Measurements from ENCODE around the gene ASB2.

Gene ASB2

GRCh38 chr14:93970965-93971634 is 5.3 kb downstream of the ASB2 start:
- no peak overlapping the region for H3K4me3 ChIP-seq (replicated peaks; ENCODE audit: low read depth, low read length)
- TF ChIP-seq CTCF (IDR thresholded peaks at IDR 0.05; ENCODE audit: low read depth, low read length, missing control alignments), result no peak
- no peak for DNase-seq (ENCODE audit: extremely low read depth, low read depth)

GRCh38 chr14:93970585-93970964 is 5.8 kb downstream of the ASB2 start:
- no peak overlapping the region for H3K4me3 ChIP-seq (replicated peaks; ENCODE audit: low read depth, low read length)
- peak; percentile 32 for TF ChIP-seq CTCF (IDR thresholded peaks at IDR 0.05; ENCODE audit: low read depth, low read length, missing control alignments)
- no peak for DNase-seq (ENCODE audit: extremely low read depth, low read depth)

- no peak overlapping the region for H3K4me3 ChIP-seq (replicated peaks; ENCODE audit: low read depth, low read length)
- no peak for DNase-seq (ENCODE audit: extremely low read depth, low read depth)
- TF ChIP-seq CTCF (IDR thresholded peaks at IDR 0.05; ENCODE audit: low read depth, low read length, missing control alignments), result no peak
Measured at GRCh38 chr14:93969082-93969828, 7.1 kb downstream of the ASB2 start.

- TF ChIP-seq CTCF (IDR thresholded peaks at IDR 0.05; ENCODE audit: low read depth, low read length, missing control alignments), result no peak
Measured at GRCh38 chr14:93967637-93968250, 8.6 kb downstream of the ASB2 start.

GRCh38 chr14:93965946-93966474 is 10.4 kb downstream of the ASB2 start:
- no peak for DNase-seq (ENCODE audit: extremely low read depth, low read depth)
- no peak for TF ChIP-seq CTCF (IDR thresholded peaks at IDR 0.05; ENCODE audit: low read depth, low read length, missing control alignments)

More at GRCh38 chr14:93967637-93968250, 8.6 kb downstream of the ASB2 start:
- DNase-seq (ENCODE audit: extremely low read depth, low read depth), result no peak
- no peak overlapping the region for H3K4me3 ChIP-seq (replicated peaks; ENCODE audit: low read depth, low read length)

GRCh38 chr14:93965287-93965821 is 11.0 kb downstream of the ASB2 start:
- no peak for TF ChIP-seq CTCF (IDR thresholded peaks at IDR 0.05; ENCODE audit: low read depth, low read length, missing control alignments)
- H3K4me3 ChIP-seq (replicated peaks; ENCODE audit: low read depth, low read length), result no peak overlapping the region
- no peak for DNase-seq (ENCODE audit: extremely low read depth, low read depth)

More at GRCh38 chr14:93965946-93966474, 10.4 kb downstream of the ASB2 start:
- H3K4me3 ChIP-seq (replicated peaks; ENCODE audit: low read depth, low read length), result no peak overlapping the region

Data from HFF-Myc (cell line).